ENCODE data around the gene ABHD16A. TPM values are rescaled to one million over a fixed set of nuclear protein-coding genes. Genes with fewer than 3 reads are reported as not detected.

Gene ABHD16A
- total RNA-seq, 1 donor from 2014 or later = 52.7 TPM

- no peak for DNase-seq (ENCODE audit: low spot score)
- intact Hi-C loops (cut with micrococcal nuclease) = loop anchor here (10.0 kb wide), 1 partner anchor 516 kb away; the partner anchor contains the start of genes AGPAT1 and RNF5
- no peaks in the 10 kb centered on the region for H3K9me3 Mint-ChIP-seq
- H3K27me3 Mint-ChIP-seq (ENCODE audit: low read depth) = no peaks in the 10 kb centered on the region
- H3K4me3 Mint-ChIP-seq (ENCODE audit: low read depth) = peak overlapping the region; percentile 88
- peaks cover 64% of the 10 kb centered on the region for H3K4me1 Mint-ChIP-seq (ENCODE audit: low read depth)
- peak overlapping the region; percentile 87 for H3K27ac Mint-ChIP-seq
- peaks cover 75% of the 10 kb centered on the region for H3K36me3 Mint-ChIP-seq (ENCODE audit: low read depth)
Measured at GRCh38 chr6:31658983-31659648, 44.0 kb downstream of the ABHD16A start.

GRCh38 chr6:31658158-31658688, 44.9 kb downstream of the ABHD16A start:
- no peaks in the 10 kb centered on the region for H3K9me3 Mint-ChIP-seq
- intact Hi-C loops (cut with micrococcal nuclease) = loop anchor here (10.0 kb wide), 1 partner anchor 517 kb away; the partner anchor contains the start of genes AGPAT1 and RNF5
- DNase-seq (ENCODE audit: low spot score) = no peak
- peaks cover 66% of the 10 kb centered on the region for H3K36me3 Mint-ChIP-seq (ENCODE audit: low read depth)
- peak overlapping the region; percentile 68 for H3K27ac Mint-ChIP-seq
- peak overlapping the region; percentile 88 for H3K4me3 Mint-ChIP-seq (ENCODE audit: low read depth)
- H3K27me3 Mint-ChIP-seq (ENCODE audit: low read depth) = no peaks in the 10 kb centered on the region
- peaks cover 55% of the 10 kb centered on the region for H3K4me1 Mint-ChIP-seq (ENCODE audit: low read depth)

- DNase-seq (ENCODE audit: low spot score) = no peak
- H3K4me1 Mint-ChIP-seq (ENCODE audit: low read depth) = peaks cover 55% of the 10 kb centered on the region
- intact Hi-C loops (cut with micrococcal nuclease) = loop anchor here (10.0 kb wide), 1 partner anchor 517 kb away; the partner anchor contains the start of genes AGPAT1 and RNF5
- H3K27me3 Mint-ChIP-seq (ENCODE audit: low read depth) = no peaks in the 10 kb centered on the region
- H3K36me3 Mint-ChIP-seq (ENCODE audit: low read depth) = peaks cover 61% of the 10 kb centered on the region
- no peaks in the 10 kb centered on the region for H3K9me3 Mint-ChIP-seq
- H3K4me3 Mint-ChIP-seq (ENCODE audit: low read depth) = peak overlapping the region; percentile 88
- H3K27ac Mint-ChIP-seq = peak overlapping the region; percentile 68
Measured at GRCh38 chr6:31657406-31658157, 45.5 kb downstream of the ABHD16A start.

GRCh38 chr6:31655349-31656237, 47.5 kb downstream of the ABHD16A start, which contains the start of gene APOM:
TSS of gene APOM (plus strand) at chr6:31655894. CDS start at chr6:31655967, 73 bp downstream.
- Mint-ChIP-seq H3K27me3 (ENCODE audit: low read depth) (no peaks in the 10 kb centered on the region), H3K36me3 (ENCODE audit: low read depth) (peaks cover 54% of the 10 kb centered on the region), H3K4me3 (ENCODE audit: low read depth) (no peak within 1 kb of the TSS)

GRCh38 chr6:31654574-31655348, 48.4 kb downstream of the ABHD16A start:
- peaks cover 54% of the 10 kb centered on the region for H3K36me3 Mint-ChIP-seq (ENCODE audit: low read depth)
- no peaks in the 10 kb centered on the region for H3K27me3 Mint-ChIP-seq (ENCODE audit: low read depth)
- intact Hi-C loops (cut with micrococcal nuclease) = loop anchor here (5.0 to 10.0 kb wide), 2 partner anchors 520 to 967 kb away; partner anchors contain the start of genes AGPAT1, PPP1R18 and RNF5
- no peak for DNase-seq (ENCODE audit: low spot score)
- no peak overlapping the region for H3K4me3 Mint-ChIP-seq (ENCODE audit: low read depth)
- no peak overlapping the region for H3K27ac Mint-ChIP-seq
- H3K9me3 Mint-ChIP-seq = no peaks in the 10 kb centered on the region
- H3K4me1 Mint-ChIP-seq (ENCODE audit: low read depth) = peaks cover 53% of the 10 kb centered on the region

More at GRCh38 chr6:31655349-31656237, 47.5 kb downstream of the ABHD16A start, which contains the start of gene APOM:
- intact Hi-C loops (cut with micrococcal nuclease) = loop anchor here (10.0 kb wide), 1 partner anchor 519 kb away; the partner anchor contains the start of genes AGPAT1 and RNF5
- no peak for DNase-seq (ENCODE audit: low spot score)
- no peaks in the 10 kb centered on the region for H3K9me3 Mint-ChIP-seq
- H3K27ac Mint-ChIP-seq = peak within 1 kb of the TSS; percentile 30
- H3K4me1 Mint-ChIP-seq (ENCODE audit: low read depth) = peaks cover 53% of the 10 kb centered on the region

GRCh38 chr6:31652925-31653724, 50.0 kb downstream of the ABHD16A start:
- Mint-ChIP-seq H3K4me3 (ENCODE audit: low read depth) (peak overlapping the region; percentile 87), H3K27me3 (ENCODE audit: low read depth) (no peaks in the 10 kb centered on the region), H3K9me3 (no peaks in the 10 kb centered on the region), H3K4me1 (ENCODE audit: low read depth) (peaks cover 44% of the 10 kb centered on the region), H3K27ac (peak overlapping the region; percentile 100), H3K36me3 (ENCODE audit: low read depth) (peaks cover 62% of the 10 kb centered on the region)
- intact Hi-C loops (cut with micrococcal nuclease) = loop anchor here (1.0 to 10.0 kb wide), 8 partner anchors 7 to 966 kb away; partner anchors contain the start of genes AGPAT1, C6orf47, LTA and NFKBIL1
- no peak for DNase-seq (ENCODE audit: low spot score)

GRCh38 chr6:31651602-31652191, 51.4 kb downstream of the ABHD16A start:
- Mint-ChIP-seq H3K9me3 (no peaks in the 10 kb centered on the region), H3K4me1 (ENCODE audit: low read depth) (peaks cover 34% of the 10 kb centered on the region), H3K4me3 (ENCODE audit: low read depth) (peak overlapping the region; percentile 87), H3K27ac (peak overlapping the region; percentile 100), H3K36me3 (ENCODE audit: low read depth) (peaks cover 62% of the 10 kb centered on the region), H3K27me3 (ENCODE audit: low read depth) (no peaks in the 10 kb centered on the region)
- DNase-seq (ENCODE audit: low spot score) = no peak
- intact Hi-C loops (cut with micrococcal nuclease) = loop anchor here (1.0 to 10.0 kb wide), 8 partner anchors 9 to 964 kb away; partner anchors contain the start of genes AGPAT1, C6orf47, LTA and NFKBIL1

- H3K4me3 Mint-ChIP-seq (ENCODE audit: low read depth) = no peak overlapping the region
- no peak for DNase-seq (ENCODE audit: low spot score)
- intact Hi-C loops (cut with micrococcal nuclease) = no loop called here
- H3K27me3 Mint-ChIP-seq (ENCODE audit: low read depth) = no peaks in the 10 kb centered on the region
- no peaks in the 10 kb centered on the region for H3K9me3 Mint-ChIP-seq
- peaks cover 84% of the 10 kb centered on the region for H3K36me3 Mint-ChIP-seq (ENCODE audit: low read depth)
- H3K4me1 Mint-ChIP-seq (ENCODE audit: low read depth) = peaks cover 9% of the 10 kb centered on the region
- peak overlapping the region; percentile 31 for H3K27ac Mint-ChIP-seq
Measured at GRCh38 chr6:31645325-31645724, 57.8 kb downstream of the ABHD16A start.

- Mint-ChIP-seq H3K27ac (no peak overlapping the region), H3K9me3 (no peaks in the 10 kb centered on the region), H3K4me3 (ENCODE audit: low read depth) (no peak overlapping the region), H3K4me1 (ENCODE audit: low read depth) (peaks cover 8% of the 10 kb centered on the region), H3K36me3 (ENCODE audit: low read depth) (peaks cover 77% of the 10 kb centered on the region), H3K27me3 (ENCODE audit: low read depth) (no peaks in the 10 kb centered on the region)
- intact Hi-C loops (cut with micrococcal nuclease) = no loop called here
- no peak for DNase-seq (ENCODE audit: low spot score)
Measured at GRCh38 chr6:31643818-31644454, 59.2 kb downstream of the ABHD16A start.

- Mint-ChIP-seq H3K36me3 (ENCODE audit: low read depth) (peaks cover 75% of the 10 kb centered on the region), H3K9me3 (no peaks in the 10 kb centered on the region), H3K4me3 (ENCODE audit: low read depth) (no peak overlapping the region), H3K27me3 (ENCODE audit: low read depth) (no peaks in the 10 kb centered on the region), H3K27ac (no peak overlapping the region), H3K4me1 (ENCODE audit: low read depth) (peaks cover 6% of the 10 kb centered on the region)
- no peak for DNase-seq (ENCODE audit: low spot score)
- intact Hi-C loops (cut with micrococcal nuclease) = no loop called here
Measured at GRCh38 chr6:31642798-31643570, 60.1 kb downstream of the ABHD16A start.
